NT2/D1 (cell line): ENCODE data around the gene NTM.
"Not testable (repeated sequence)": the region's sequence is repeated elsewhere in the genome, so short reads cannot be mapped to it uniquely, and the experiment has no call there.

Experiments
- SUZ12 ChIP-seq: IDR thresholded peaks from 2 replicates; pipeline ENCODE4 v1.6.1; 2011; ENCODE audit not compliant: insufficient read length, insufficient read depth; ENCODE audit errors: extremely low read depth
- YY1 ChIP-seq: IDR thresholded peaks from 2 replicates; pipeline ENCODE4 v1.6.1; 2011; ENCODE audit not compliant: insufficient read length, insufficient read depth

DNA sequence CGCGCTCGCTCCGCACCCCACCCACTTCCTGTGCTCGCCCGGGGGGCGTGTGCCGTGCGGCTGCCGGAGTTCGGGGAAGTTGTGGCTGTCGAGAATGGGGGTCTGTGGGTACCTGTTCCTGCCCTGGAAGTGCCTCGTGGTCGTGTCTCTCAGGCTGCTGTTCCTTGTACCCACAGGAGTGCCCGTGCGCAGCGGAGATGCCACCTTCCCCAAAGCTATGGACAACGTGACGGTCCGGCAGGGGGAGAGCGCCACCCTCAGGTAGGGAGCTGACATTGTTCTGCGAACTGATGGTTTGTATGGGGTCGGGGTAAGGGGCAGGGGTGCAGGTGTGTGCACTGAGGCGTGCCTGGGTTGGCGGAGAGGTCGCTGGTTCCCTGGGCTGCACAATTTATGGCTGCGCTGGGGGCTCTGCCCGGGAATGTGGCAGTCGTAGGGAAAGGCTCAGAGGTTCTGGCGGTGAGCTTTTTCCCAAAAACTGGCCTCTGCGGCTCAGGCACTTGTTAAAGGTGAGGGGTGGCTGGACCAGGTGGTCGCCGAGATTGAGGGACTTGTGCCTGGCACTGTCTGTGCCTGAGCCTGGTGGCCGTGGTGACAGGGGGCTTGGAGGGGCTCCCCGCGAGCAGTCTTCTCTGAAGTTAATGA is 541.1 kb downstream of the NTM start:
- not testable (repeated sequence) for TF ChIP-seq SUZ12, YY1
